Loucy (cell line): Measurements from ENCODE around the gene RASGRP2.

Source experiments
- EZH2phosphoT487 ChIP-seq: fragments of 200-600 bp; IDR thresholded peaks from 2 replicates; pipeline ENCODE4 v1.6.1; 2018; ENCODE audit warnings: antibody characterized with exemption, mild to moderate bottlenecking, moderate library complexity, borderline replicate concordance
- TF ChIP-seq, protein P1 (sequence below): fragments of 200-600 bp; sonication (generic); conservative IDR thresholded peaks from 2 replicates; pipeline ENCODE4 v1.5.1; 2014; ENCODE audit warnings: mild to moderate bottlenecking, antibody characterized with exemption, low read length

DNA sequence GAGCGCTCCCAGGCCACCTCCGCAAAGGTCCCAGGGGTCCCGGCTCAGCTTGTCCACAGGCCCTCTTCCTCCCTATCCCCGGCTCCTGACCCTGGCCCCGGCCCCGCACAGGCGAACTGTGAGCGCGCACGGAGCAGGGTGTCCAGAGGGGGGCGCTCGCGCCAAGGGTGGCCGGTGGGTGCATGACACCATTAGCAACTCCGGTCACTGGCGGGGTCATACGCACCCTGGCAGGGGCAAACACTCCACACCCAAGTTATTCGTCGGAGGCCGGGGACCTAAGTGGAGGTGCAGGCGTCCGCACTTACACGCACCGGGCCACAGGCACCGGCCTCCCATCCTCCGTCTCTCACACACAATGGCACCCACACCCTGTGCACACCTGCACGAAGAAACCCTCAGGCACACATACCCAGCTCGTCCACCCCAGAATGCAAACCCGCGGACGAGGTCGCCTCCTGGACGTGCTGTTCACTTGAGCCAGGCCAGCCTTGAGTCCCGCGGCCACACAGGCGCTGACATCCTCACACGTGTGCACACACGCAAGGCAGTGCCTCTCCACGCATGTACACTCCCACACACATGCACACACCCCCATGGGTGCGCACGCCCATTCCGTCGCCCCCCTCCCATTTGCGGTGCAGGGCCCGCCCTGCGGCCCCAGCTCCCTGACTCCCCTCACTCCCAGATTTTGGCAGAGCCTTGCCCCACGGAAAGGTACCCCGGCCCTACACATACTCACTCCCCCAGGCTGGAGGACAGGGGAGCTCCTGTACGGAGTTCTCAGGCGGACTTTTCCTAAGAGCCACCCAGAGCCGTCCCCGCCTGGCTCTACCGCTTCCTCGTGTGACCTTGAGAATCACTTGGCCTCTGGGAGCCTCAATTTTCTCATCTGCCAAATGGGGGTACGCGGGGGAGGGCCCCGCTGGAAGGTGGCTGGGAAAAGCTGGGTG, at the start of gene RASGRP2:
- TF ChIP-seq, protein P1, sequence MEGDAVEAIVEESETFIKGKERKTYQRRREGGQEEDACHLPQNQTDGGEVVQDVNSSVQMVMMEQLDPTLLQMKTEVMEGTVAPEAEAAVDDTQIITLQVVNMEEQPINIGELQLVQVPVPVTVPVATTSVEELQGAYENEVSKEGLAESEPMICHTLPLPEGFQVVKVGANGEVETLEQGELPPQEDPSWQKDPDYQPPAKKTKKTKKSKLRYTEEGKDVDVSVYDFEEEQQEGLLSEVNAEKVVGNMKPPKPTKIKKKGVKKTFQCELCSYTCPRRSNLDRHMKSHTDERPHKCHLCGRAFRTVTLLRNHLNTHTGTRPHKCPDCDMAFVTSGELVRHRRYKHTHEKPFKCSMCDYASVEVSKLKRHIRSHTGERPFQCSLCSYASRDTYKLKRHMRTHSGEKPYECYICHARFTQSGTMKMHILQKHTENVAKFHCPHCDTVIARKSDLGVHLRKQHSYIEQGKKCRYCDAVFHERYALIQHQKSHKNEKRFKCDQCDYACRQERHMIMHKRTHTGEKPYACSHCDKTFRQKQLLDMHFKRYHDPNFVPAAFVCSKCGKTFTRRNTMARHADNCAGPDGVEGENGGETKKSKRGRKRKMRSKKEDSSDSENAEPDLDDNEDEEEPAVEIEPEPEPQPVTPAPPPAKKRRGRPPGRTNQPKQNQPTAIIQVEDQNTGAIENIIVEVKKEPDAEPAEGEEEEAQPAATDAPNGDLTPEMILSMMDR, result peak; percentile 80
- no peak for TF ChIP-seq EZH2phosphoT487
